HepG2 (cell line): ENCODE measurements around the gene SERINC5. TPM values are rescaled to one million over a fixed set of nuclear protein-coding genes. Genes with fewer than 3 reads are reported as not detected.

Source experiments
- CBX5 ChIP-seq: sonication (generic); formaldehyde crosslinking; IDR thresholded peaks from 2 replicates; pipeline ENCODE4 v1.4.0; 2020; ENCODE audit warnings: missing genetic modification reagents, borderline replicate concordance
- CHD4 ChIP-seq: fragments of 200-600 bp; sonication (generic); IDR thresholded peaks from 2 replicates; pipeline ENCODE4 v1.7.0; 2017; ENCODE audit warnings: mild to moderate bottlenecking, low read length, borderline replicate concordance
- CREM ChIP-seq, 2 experiments: sonication (generic) in 1 of 2; formaldehyde crosslinking in 1 of 2; IDR thresholded peaks; 2 replicates each; pipeline versions ENCODE4 v1.4.0 to v1.6.1; 2016 to 2020; ENCODE audit warnings: antibody characterized with exemption in 1 of 2, mild to moderate bottlenecking in 1 of 2, missing genetic modification reagents in 1 of 2
- ETV5 ChIP-seq: IDR thresholded peaks from 2 replicates; pipeline ENCODE4 v1.6.1; 2018; ENCODE audit warnings: missing biosample characterization, missing genetic modification reagents, inconsistent platforms, borderline replicate concordance
- GATA4 ChIP-seq: sonication (generic); IDR thresholded peaks from 2 replicates; pipeline ENCODE4 v1.6.1; 2016; ENCODE audit warnings: antibody characterized with exemption, low read depth, borderline replicate concordance
- GATAD2A ChIP-seq: IDR thresholded peaks from 2 replicates; pipeline ENCODE4 v1.6.1; 2016
- HHEX ChIP-seq: IDR thresholded peaks from 2 replicates; pipeline ENCODE4 v1.6.1; 2016; ENCODE audit warnings: control low read depth
- HOXA3 ChIP-seq: sonication (generic); formaldehyde crosslinking; IDR thresholded peaks from 2 replicates; pipeline ENCODE4 v1.5.0; 2020; ENCODE audit warnings: missing genetic modification reagents
- KAT7 ChIP-seq: IDR thresholded peaks from 2 replicates; pipeline ENCODE4 v1.6.1; 2018; ENCODE audit warnings: borderline replicate concordance, missing compliant biosample characterization
- MIXL1 ChIP-seq: IDR thresholded peaks from 2 replicates; pipeline ENCODE4 v1.6.1; 2016
- NAIF1 ChIP-seq: sonication (generic); formaldehyde crosslinking; IDR thresholded peaks from 2 replicates; pipeline ENCODE4 v1.5.0; 2020; ENCODE audit warnings: mild to moderate bottlenecking, missing genetic modification reagents, borderline replicate concordance
- POLR2G ChIP-seq: fragments of 200-400 bp; formaldehyde crosslinking; IDR thresholded peaks from 2 replicates; pipeline ENCODE4 v1.6.1; 2018; ENCODE audit warnings: mild to moderate bottlenecking, low read depth, low read length, moderate library complexity
- RXRB ChIP-seq: IDR thresholded peaks from 2 replicates; pipeline ENCODE4 v1.6.1; 2016; ENCODE audit warnings: borderline replicate concordance, missing genetic modification reagents, missing compliant biosample characterization
- SP5 ChIP-seq: IDR thresholded peaks from 2 replicates; pipeline ENCODE4 v1.6.1; 2016; ENCODE audit warnings: low read depth, borderline replicate concordance
- SSRP1 ChIP-seq: IDR thresholded peaks from 2 replicates; pipeline ENCODE4 v1.6.1; 2016; ENCODE audit warnings: control low read depth
- STAG1 ChIP-seq: sonication (generic); formaldehyde crosslinking; IDR thresholded peaks from 2 replicates; pipeline ENCODE4 v1.4.0; 2020; ENCODE audit warnings: missing genetic modification reagents
- YEATS4 ChIP-seq: sonication (generic); formaldehyde crosslinking; IDR thresholded peaks from 2 replicates; pipeline ENCODE4 v1.4.0; 2020; ENCODE audit warnings: missing genetic modification reagents, borderline replicate concordance
- ZNF205 ChIP-seq: IDR thresholded peaks from 2 replicates; pipeline ENCODE4 v1.6.1; 2018; ENCODE audit warnings: missing biosample characterization, missing genetic modification reagents
- ZNF263 ChIP-seq: sonication (generic); formaldehyde crosslinking; IDR thresholded peaks from 2 replicates; pipeline ENCODE4 v1.4.0; 2020; ENCODE audit warnings: missing genetic modification reagents
- ZNF33A ChIP-seq: sonication (generic); formaldehyde crosslinking; IDR thresholded peaks from 2 replicates; pipeline ENCODE4 v1.5.1; 2020; ENCODE audit warnings: missing genetic modification reagents, mild to moderate bottlenecking, moderate library complexity, borderline replicate concordance
- ZNF350 ChIP-seq: sonication (generic); formaldehyde crosslinking; IDR thresholded peaks from 2 replicates; pipeline ENCODE4 v1.4.0; 2020; ENCODE audit warnings: mild to moderate bottlenecking, low read depth, missing genetic modification reagents, borderline replicate concordance
- ZNF484 ChIP-seq: sonication (generic); formaldehyde crosslinking; IDR thresholded peaks from 2 replicates; pipeline ENCODE4 v1.5.1; 2020; ENCODE audit warnings: mild to moderate bottlenecking, low read depth, missing genetic modification reagents, borderline replicate concordance
- ZSCAN31 ChIP-seq: sonication (generic); formaldehyde crosslinking; IDR thresholded peaks from 2 replicates; pipeline ENCODE4 v1.5.0; 2020; ENCODE audit warnings: low read depth, mild to moderate bottlenecking, missing genetic modification reagents
- polyA plus RNA-seq, 8 experiments: library from polyadenylated mRNA; depleted of rRNA in 3 of 8; stranded (reverse) in 7 of 8; unstranded in 1 of 8; fragments of >200 nt; fragmentation: Illumina TruSeq in 4 of 8; extraction: Trizol in 4 of 8; gene quantifications; 2 replicates each; pipeline versions ENCODE4 v1.2.1 to v1.2.3, GENCODE V29; 2011 to 2016; ENCODE audit warnings: low read depth in 4 of 8, missing spikeins in 1 of 8, mixed read lengths in 1 of 8; ENCODE audit not compliant: insufficient read depth in 1 of 8
- total RNA-seq, 5 experiments: library from RNA; depleted of rRNA; stranded (reverse); fragments of >200 nt; fragmentation: Illumina TruSeq; extraction: Trizol; gene quantifications; 2 replicates each; pipeline ENCODE4 v1.2.3, GENCODE V29; 2016; ENCODE audit warnings: low read depth in 1 of 5
- TF ChIP-seq, protein P1 (sequence below): fragments of 450-650 bp; IDR thresholded peaks from 2 replicates; pipeline ENCODE4 v1.6.1; 2017
- TF ChIP-seq, protein P2 (sequence below), 2 experiments: sonication (generic) in 1 of 2; formaldehyde crosslinking in 1 of 2; IDR thresholded peaks; 2 replicates each; pipeline versions ENCODE4 v1.4.0 to v1.6.1; 2016 to 2020; ENCODE audit warnings: borderline replicate concordance in 1 of 2, low read depth in 1 of 2, mild to moderate bottlenecking in 1 of 2, missing genetic modification reagents in 1 of 2

SERINC5 gene
- total and polyA plus RNA-seq, 2 of the 13 experiments (the other 11 are each of a cell fraction or from before 2014, with no cell fraction given): 17.3 to 22.8 TPM

DNA sequence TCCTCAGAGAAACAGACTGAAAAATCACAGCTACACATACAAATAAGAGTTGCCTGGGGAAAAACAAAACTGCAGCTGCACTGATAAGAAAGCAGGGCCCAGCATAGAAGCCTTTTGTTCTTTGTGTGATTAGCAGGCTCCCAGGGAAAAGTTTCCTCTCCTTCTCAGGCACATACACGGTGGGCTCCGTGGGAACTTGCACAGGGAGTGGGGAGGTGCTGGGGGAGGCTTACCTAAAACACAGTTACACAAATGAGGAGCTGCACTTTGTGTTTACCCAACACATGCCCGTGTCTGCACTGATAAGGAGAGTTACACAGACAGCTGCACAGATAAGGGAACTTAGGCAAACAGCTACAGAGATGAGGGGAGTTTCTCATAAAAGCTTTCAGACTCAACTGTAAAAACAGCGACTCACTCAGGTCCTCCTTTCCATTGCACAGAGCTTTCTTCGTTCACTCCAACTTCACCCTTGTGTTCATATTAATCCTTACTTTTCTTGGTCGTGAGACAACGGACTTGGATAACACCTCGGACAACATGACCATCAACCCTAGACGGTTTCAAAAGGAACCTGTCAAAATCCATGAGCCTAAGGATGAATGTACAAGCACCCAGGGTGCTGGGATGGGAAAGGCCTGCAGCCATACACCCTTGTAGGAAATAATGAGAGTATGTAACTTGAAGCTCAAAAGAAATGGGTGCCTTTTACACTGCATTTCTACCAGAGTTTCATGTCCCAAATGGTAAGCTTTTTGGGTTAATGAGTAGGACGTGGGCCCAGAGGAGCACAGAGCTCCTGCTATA is 50.8 kb downstream of the SERINC5 start (continued):
- TF ChIP-seq RXRB (CRISPR knock-in tag) (peak; percentile 83), ZNF205 (peak; percentile 82; the same call in 1 of the 2 replicates), NAIF1 (CRISPR knock-in tag) (no peak), YEATS4 (CRISPR knock-in tag) (0 out of 2 replicates have a peak, but pooled peaks have one; percentile 37), CREM (IDR thresholded peaks at IDR 0.05) (peak; percentile 77), CREM (CRISPR knock-in tag; IDR thresholded peaks at IDR 0.05) (no peak), ZSCAN31 (CRISPR knock-in tag) (0 out of 2 replicates have a peak, but pooled peaks have one; percentile 38), GATA4 (peak; percentile 99), STAG1 (peak; percentile 53), ETV5 (CRISPR knock-in tag) (peak; percentile 16; the same call in 1 of the 2 replicates), CHD4 (no peak), SP5 (CRISPR knock-in tag) (peak; percentile 53; the same call in 1 of the 2 replicates), ZNF484 (CRISPR knock-in tag) (no peak), ZNF33A (CRISPR knock-in tag) (0 out of 2 replicates have a peak, but pooled peaks have one; percentile 26), ZNF350 (CRISPR knock-in tag) (peak; percentile 85; the same call in 1 of the 2 replicates), GATAD2A (CRISPR knock-in tag) (peak; percentile 99), ZNF263 (no peak), MIXL1 (CRISPR knock-in tag) (peak; percentile 73), HOXA3 (CRISPR knock-in tag) (peak; percentile 82), HHEX (CRISPR knock-in tag) (peak; percentile 82), KAT7 (CRISPR knock-in tag) (peak; percentile 80; the same call in 1 of the 2 replicates), SSRP1 (CRISPR knock-in tag) (no peak), POLR2G (no peak), CBX5 (CRISPR knock-in tag) (peak; percentile 85; the same call in 1 of the 2 replicates)
- TF ChIP-seq, protein P1, sequence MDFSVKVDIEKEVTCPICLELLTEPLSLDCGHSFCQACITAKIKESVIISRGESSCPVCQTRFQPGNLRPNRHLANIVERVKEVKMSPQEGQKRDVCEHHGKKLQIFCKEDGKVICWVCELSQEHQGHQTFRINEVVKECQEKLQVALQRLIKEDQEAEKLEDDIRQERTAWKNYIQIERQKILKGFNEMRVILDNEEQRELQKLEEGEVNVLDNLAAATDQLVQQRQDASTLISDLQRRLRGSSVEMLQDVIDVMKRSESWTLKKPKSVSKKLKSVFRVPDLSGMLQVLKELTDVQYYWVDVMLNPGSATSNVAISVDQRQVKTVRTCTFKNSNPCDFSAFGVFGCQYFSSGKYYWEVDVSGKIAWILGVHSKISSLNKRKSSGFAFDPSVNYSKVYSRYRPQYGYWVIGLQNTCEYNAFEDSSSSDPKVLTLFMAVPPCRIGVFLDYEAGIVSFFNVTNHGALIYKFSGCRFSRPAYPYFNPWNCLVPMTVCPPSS: no peak
- TF ChIP-seq, protein P2, sequence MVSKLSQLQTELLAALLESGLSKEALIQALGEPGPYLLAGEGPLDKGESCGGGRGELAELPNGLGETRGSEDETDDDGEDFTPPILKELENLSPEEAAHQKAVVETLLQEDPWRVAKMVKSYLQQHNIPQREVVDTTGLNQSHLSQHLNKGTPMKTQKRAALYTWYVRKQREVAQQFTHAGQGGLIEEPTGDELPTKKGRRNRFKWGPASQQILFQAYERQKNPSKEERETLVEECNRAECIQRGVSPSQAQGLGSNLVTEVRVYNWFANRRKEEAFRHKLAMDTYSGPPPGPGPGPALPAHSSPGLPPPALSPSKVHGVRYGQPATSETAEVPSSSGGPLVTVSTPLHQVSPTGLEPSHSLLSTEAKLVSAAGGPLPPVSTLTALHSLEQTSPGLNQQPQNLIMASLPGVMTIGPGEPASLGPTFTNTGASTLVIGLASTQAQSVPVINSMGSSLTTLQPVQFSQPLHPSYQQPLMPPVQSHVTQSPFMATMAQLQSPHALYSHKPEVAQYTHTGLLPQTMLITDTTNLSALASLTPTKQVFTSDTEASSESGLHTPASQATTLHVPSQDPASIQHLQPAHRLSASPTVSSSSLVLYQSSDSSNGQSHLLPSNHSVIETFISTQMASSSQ (IDR thresholded peaks at IDR 0.05; ENCODE audit: low read depth): peak; percentile 75
- TF ChIP-seq, protein P2 (CRISPR knock-in tag; IDR thresholded peaks at IDR 0.05; ENCODE audit: borderline replicate concordance): peak; percentile 80; the same call in 1 of the 2 replicates
